GM10266 (cell line): ENCODE measurements around the gene ARID5B.
"Not testable (repeated sequence)": the region's sequence is repeated elsewhere in the genome, so short reads cannot be mapped to it uniquely, and the experiment has no call there.

ENCODE experiments used
- DNase-seq: peaks from one replicate; pipeline ENCODE4 v3.0.0; 2012; ENCODE audit errors: extremely low spot score
- TF ChIP-seq, protein P1 (sequence below): IDR thresholded peaks from 2 replicates; pipeline ENCODE4 v1.5.1; 2012; ENCODE audit warnings: mild to moderate bottlenecking, low read depth; ENCODE audit not compliant: control insufficient read depth, insufficient read depth; ENCODE audit errors: missing control alignments

Gene ARID5B

DNA sequence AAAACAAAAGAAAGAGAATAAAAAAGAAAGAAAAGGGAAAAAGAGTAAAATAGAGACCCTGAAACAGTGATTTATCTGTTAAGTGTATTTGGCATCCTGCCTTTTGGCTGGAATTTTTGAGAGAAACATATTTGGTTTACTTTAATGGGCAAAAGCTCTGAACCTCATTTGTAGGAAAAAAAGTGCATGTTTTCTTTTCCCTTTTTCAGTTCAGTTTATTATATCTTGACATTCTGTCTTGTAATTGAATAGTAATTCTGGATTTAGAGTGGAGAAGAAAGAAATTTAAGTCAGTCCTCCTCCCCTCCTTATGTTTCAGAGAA, 69.5 kb downstream of the ARID5B start:
- TF ChIP-seq, protein P1, sequence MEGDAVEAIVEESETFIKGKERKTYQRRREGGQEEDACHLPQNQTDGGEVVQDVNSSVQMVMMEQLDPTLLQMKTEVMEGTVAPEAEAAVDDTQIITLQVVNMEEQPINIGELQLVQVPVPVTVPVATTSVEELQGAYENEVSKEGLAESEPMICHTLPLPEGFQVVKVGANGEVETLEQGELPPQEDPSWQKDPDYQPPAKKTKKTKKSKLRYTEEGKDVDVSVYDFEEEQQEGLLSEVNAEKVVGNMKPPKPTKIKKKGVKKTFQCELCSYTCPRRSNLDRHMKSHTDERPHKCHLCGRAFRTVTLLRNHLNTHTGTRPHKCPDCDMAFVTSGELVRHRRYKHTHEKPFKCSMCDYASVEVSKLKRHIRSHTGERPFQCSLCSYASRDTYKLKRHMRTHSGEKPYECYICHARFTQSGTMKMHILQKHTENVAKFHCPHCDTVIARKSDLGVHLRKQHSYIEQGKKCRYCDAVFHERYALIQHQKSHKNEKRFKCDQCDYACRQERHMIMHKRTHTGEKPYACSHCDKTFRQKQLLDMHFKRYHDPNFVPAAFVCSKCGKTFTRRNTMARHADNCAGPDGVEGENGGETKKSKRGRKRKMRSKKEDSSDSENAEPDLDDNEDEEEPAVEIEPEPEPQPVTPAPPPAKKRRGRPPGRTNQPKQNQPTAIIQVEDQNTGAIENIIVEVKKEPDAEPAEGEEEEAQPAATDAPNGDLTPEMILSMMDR = no peak
- DNase-seq = no peak

DNA sequence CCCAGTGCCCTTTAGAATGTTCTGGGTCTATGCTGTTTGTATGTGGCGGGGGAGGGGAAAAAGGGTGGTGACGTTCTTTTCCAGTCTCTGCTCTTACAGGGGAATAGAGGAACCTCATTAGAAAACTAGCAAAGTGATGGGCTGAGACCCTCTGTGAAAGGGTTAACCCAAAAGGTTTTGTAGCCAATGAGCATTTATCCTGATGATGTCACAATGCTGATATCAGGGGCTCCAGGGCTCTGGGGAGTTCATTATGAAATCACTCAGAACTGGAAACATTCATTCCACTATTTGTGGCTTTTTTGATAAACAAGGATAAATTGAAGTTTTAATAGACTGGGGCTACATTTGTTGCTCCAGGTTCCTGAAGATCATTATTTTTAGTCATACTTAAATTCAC, 71.7 kb downstream of the ARID5B start:
- TF ChIP-seq, protein P1 = no peak
- no peak for DNase-seq

DNA sequence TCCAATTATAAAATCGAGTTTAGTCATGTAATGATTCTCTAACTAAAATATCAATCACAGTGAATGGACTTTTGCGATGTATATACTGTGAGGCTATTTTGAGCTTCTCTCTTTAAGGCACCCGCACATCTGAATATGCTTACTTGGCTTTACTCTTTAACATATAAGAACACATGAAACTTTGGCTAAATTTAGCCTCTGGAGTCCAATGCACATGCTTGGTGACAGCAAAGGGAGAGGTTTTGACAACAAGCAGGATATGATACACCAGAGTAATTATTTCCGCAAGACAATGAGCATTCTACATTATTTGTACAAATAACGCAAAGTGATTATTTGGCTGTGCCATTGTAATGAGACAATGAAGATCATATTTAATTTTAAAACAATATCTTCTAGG, 72.4 kb downstream of the ARID5B start:
- TF ChIP-seq, protein P1 = no peak
- no peak for DNase-seq

DNA sequence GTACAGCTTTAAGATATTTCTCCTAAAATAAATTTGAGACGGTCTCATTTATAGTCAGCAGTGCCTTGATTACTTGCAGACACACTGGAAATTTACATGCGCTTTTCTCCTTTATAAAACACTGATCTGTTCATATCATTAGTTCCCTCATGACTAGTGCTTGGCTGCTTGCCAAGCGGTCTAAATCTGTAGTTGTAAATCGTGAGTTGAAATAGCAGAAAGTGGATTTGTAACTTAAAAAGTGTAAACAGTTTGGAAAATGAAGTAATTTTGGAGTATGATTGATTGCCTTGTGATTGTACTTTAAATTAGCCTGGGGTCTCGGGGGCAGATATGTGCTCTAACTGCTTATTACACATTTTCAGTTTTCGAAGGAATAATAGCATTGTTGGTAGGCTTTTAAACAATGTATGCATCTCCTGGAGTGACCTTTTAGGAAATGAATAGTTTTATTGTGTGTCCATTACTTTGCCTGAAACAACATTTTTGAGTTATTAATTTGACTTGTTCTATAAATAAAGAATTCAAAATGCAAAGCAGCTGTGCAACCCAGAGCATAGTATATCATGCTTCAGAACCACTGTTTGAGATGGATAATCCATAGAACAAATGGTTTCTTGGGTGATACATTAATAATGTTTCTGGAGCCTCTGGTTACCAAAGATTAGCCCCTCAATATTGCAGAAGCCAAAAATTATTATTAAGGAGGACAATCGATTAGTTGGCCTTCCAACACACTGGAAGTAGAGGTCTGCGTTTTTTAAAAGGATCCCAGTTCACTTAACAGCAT, 73.3 kb downstream of the ARID5B start:
- TF ChIP-seq, protein P1 = no peak
- no peak for DNase-seq

DNA sequence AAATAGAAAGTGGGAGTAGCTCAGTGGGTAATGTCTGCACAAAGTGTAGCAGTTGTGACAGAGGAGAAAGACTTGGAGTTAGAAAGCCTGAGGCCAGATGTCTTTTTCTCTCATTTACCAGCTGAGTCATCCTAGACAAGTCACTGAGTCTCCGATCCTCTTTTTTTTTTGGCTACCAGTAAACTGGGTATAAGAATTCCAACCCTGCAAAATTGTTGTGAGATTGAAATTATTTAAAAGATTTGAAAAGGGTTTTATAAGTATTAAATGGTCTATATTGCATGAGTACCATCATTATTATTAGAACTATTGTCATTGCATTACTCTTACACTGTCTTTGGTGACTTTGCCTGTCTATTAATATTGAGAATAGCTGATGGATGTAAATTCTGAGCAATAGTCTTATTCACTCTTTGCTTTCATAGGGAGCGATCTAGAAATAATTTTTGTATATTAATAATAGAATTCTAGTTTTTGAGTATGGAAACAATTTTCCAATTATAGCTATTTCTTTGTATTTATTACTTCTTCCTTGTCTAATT, 74.0 kb downstream of the ARID5B start:
- TF ChIP-seq, protein P1 = no peak
- DNase-seq = no peak

DNA sequence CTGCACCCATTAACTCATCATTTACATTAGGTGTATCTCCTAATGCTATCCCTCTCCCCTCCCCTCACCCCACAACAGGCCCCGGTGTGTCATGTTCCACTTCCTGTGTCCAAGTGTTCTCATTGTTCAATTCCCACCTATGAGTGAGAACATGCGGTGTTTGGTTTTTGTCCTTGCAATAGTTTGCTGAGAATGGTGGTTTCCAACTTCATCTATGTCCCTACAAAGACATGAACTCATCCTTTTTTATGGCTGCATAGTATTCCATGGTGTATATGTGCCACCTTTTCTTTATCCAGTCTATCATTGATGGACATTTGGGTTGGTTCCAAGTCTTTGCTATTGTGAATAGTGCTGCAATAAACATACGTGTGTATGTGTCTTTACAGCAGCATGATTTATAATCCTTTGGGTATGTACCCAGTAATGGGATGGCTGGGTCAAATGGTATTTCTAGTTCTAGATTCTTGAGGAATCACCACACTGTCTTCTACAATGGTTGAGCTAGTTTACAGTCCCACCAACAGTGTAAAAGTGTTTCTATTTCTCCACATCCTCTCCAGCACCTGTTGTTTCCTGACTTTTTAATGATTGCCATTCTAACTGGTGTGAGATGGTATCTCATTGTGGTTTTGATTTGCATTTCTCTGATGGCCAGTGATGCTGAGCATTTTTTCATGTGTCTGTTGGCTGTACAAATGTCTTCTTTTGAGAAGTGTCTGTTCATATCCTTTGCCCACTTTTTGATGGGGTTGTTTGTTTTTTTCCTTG, 75.6 kb downstream of the ARID5B start:
- DNase-seq = not testable (repeated sequence)

DNA sequence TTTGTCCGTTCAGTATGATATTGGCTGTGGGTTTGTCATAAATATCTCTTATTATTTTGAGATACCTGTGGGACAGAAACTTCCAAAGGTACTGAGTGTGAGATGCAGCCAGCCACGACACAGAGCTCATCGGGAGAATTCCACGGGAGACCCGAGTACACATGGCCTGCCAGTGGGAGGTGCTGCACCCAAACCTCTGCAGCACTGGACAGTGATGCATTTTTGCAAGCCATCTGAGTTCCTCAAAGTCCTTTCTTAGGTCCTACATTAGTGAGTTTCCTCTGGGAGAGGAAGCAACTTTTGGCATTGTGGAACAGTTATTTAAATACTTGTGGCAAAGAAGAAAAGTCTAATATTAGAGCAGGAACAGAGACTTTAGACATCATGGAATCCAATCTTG, 77.5 kb downstream of the ARID5B start:
- DNase-seq = no peak
- TF ChIP-seq, protein P1 = peak; percentile 33
